SK-N-SH (cell line): ENCODE results near the gene ALG9. TPM values are rescaled to one million over a fixed set of nuclear protein-coding genes. Genes with fewer than 3 reads are reported as not detected.

Source experiments
- CTCF ChIA-PET: fragments of 300-600, 350-600 bp; formaldehyde crosslinking; extraction: SDS; loops from one replicate; lab custom pipeline; 2021; lab: Yijun Ruan, JAX
- POLR2A ChIA-PET: fragments of 350-600 bp; sonication (Branson Sonifier 250); formaldehyde crosslinking; extraction: SDS; loops from one replicate; lab custom pipeline; 2020; ENCODE audit warnings: antibody characterized with exemption, inconsistent platforms; lab: Yijun Ruan, JAX
- DNase-seq: peaks from one replicate; pipeline ENCODE4 v3.0.0; 2012
- H2AFZ ChIP-seq: fragments of 200-600 bp; sonication (generic); 2 replicates; pipeline ENCODE4 v1.8.1; 2016; ENCODE audit warnings: antibody characterized with exemption, mild to moderate bottlenecking, low read depth
- H3F3A ChIP-seq: fragments of 200-600 bp; sonication (generic); replicated peaks from 2 replicates; pipeline ENCODE3; 2016; ENCODE audit warnings: antibody characterized with exemption, mild to moderate bottlenecking; ENCODE audit not compliant: insufficient read depth
- H3K27ac ChIP-seq, 2 experiments: fragments of 200-500 bp in 1 of 2; fragments of 200-600 bp in 1 of 2; sonication (Bioruptor generic) in 1 of 2; sonication (generic), shearing (Covaris generic) in 1 of 2; 2 replicates each; pipeline versions ENCODE4 v1.5.1 to v1.6.1; 2014 to 2016; ENCODE audit warnings: low read depth in 2 of 2, inconsistent platforms in 1 of 2, low read length in 1 of 2, mild to moderate bottlenecking in 1 of 2, mixed read lengths in 1 of 2
- H3K27me3 ChIP-seq: fragments of 200-600 bp; sonication (generic), shearing (Covaris generic); 2 replicates; pipeline ENCODE4 v1.6.1; 2016; ENCODE audit warnings: mixed run types; ENCODE audit not compliant: insufficient read depth
- H3K36me3 ChIP-seq, 2 experiments: fragments of 200-500 bp in 1 of 2; fragments of 200-600 bp in 1 of 2; sonication (Bioruptor generic) in 1 of 2; sonication (generic) in 1 of 2; replicated peaks in 1 of 2; 2 replicates each; pipeline versions ENCODE3 to v1.5.1; 2014 to 2016; ENCODE audit warnings: low read length in 1 of 2, mild to moderate bottlenecking in 1 of 2; ENCODE audit not compliant: insufficient read depth in 2 of 2, control insufficient read depth in 1 of 2
- H3K4me1 ChIP-seq, 2 experiments: fragments of 200-500 bp in 1 of 2; fragments of 200-600 bp in 1 of 2; sonication (Bioruptor generic) in 1 of 2; sonication (generic), shearing (Covaris generic) in 1 of 2; 2 replicates each; pipeline versions ENCODE4 v1.5.1 to v1.6.1; 2014 to 2016; ENCODE audit warnings: low read depth in 1 of 2, low read length in 1 of 2, mixed run types in 1 of 2; ENCODE audit not compliant: insufficient read depth in 2 of 2, control insufficient read depth in 1 of 2
- H3K4me2 ChIP-seq: fragments of 200-600 bp; sonication (generic), shearing (Covaris generic); 2 replicates; pipeline ENCODE4 v1.6.1; 2017; ENCODE audit warnings: mixed run types
- H3K4me3 ChIP-seq, 2 experiments: fragments of 200-500 bp in 1 of 2; fragments of 200-600 bp in 1 of 2; sonication (Bioruptor generic) in 1 of 2; sonication (generic), shearing (Covaris generic) in 1 of 2; 2 replicates each; pipeline versions ENCODE4 v1.5.1 to v1.8.1; 2014 to 2016; ENCODE audit warnings: low read depth in 2 of 2, inconsistent platforms in 1 of 2, low read length in 1 of 2, mild to moderate bottlenecking in 1 of 2, mixed read lengths in 1 of 2, moderate library complexity in 1 of 2
- H3K79me2 ChIP-seq: fragments of 200-600 bp; sonication (generic); 2 replicates; pipeline ENCODE4 v1.8.1; 2017; ENCODE audit warnings: mild to moderate bottlenecking; ENCODE audit not compliant: insufficient read depth
- H3K9ac ChIP-seq: fragments of 200-600 bp; sonication (generic); 2 replicates; pipeline ENCODE4 v1.6.1; 2017; ENCODE audit warnings: mixed run types
- H3K9me2 ChIP-seq: fragments of 200-600 bp; sonication (generic); 2 replicates; pipeline ENCODE4 v1.6.1; 2017; ENCODE audit warnings: mixed run types
- H3K9me3 ChIP-seq: fragments of 200-600 bp; sonication (generic); 2 replicates; pipeline ENCODE4 v1.6.1; 2017; ENCODE audit warnings: mixed run types, mild to moderate bottlenecking, moderate library complexity
- H4K20me1 ChIP-seq: fragments of 200-600 bp; sonication (generic); 2 replicates; pipeline ENCODE4 v1.6.1; 2017; ENCODE audit warnings: mild to moderate bottlenecking, mixed run types; ENCODE audit not compliant: insufficient read depth
- CTCF ChIP-seq: fragments of 200-600 bp; sonication (generic); IDR thresholded peaks from 2 replicates; pipeline ENCODE4 v1.6.1; 2017; ENCODE audit warnings: antibody characterized with exemption, mild to moderate bottlenecking, moderate library complexity
- ELF1 ChIP-seq: IDR thresholded peaks from 2 replicates; pipeline ENCODE4 v1.4.0; 2012
- EP300 ChIP-seq, 2 experiments: IDR thresholded peaks; 2 replicates each; pipeline versions ENCODE4 v1.4.0 to v1.6.1; 2012; ENCODE audit warnings: borderline replicate concordance in 1 of 2, low read depth in 1 of 2, low read length in 1 of 2
- FOSL2 ChIP-seq: IDR thresholded peaks from 2 replicates; pipeline ENCODE4 v1.4.0; 2012; ENCODE audit warnings: low read depth, mild to moderate bottlenecking, moderate library complexity, borderline replicate concordance
- FOXM1 ChIP-seq: IDR thresholded peaks from 2 replicates; pipeline ENCODE4 v1.4.0; 2012; ENCODE audit warnings: low read depth, mild to moderate bottlenecking
- GABPA ChIP-seq: IDR thresholded peaks from 2 replicates; pipeline ENCODE4 v1.4.0; 2012; ENCODE audit warnings: low read depth, mild to moderate bottlenecking
- JUND ChIP-seq: IDR thresholded peaks from 2 replicates; pipeline ENCODE4 v1.4.0; 2012
- MAX ChIP-seq: IDR thresholded peaks from 2 replicates; pipeline ENCODE4 v1.4.0; 2012; ENCODE audit warnings: low read depth
- MEF2A ChIP-seq: IDR thresholded peaks from 2 replicates; pipeline ENCODE4 v1.4.0; 2012; ENCODE audit warnings: low read depth, borderline replicate concordance
- MXI1 ChIP-seq: IDR thresholded peaks from 2 replicates; pipeline ENCODE4 v1.6.1; 2012; ENCODE audit warnings: mild to moderate bottlenecking, low read depth, low read length, improper control_type of control experiment
- NRF1 ChIP-seq: IDR thresholded peaks from 2 replicates; pipeline ENCODE4 v1.6.1; 2012; ENCODE audit warnings: low read depth, mild to moderate bottlenecking, low read length
- PBX3 ChIP-seq: IDR thresholded peaks from 2 replicates; pipeline ENCODE4; 2012
- RAD21 ChIP-seq: IDR thresholded peaks from 2 replicates; pipeline ENCODE4 v1.6.1; 2012; ENCODE audit warnings: mild to moderate bottlenecking, low read length
- RCOR1 ChIP-seq: fragments of 150-350 bp; IDR thresholded peaks from 2 replicates; pipeline ENCODE4 v1.6.1; 2017; ENCODE audit warnings: antibody characterized with exemption, low read length
- RFX5 ChIP-seq: IDR thresholded peaks from 2 replicates; pipeline ENCODE4 v1.6.1; 2012; ENCODE audit warnings: mild to moderate bottlenecking, improper control_type of control experiment, low read length
- SIN3A ChIP-seq: IDR thresholded peaks from 2 replicates; pipeline ENCODE4 v1.6.1; 2012; ENCODE audit warnings: low read depth, mild to moderate bottlenecking, low read length, moderate library complexity, borderline replicate concordance
- SMC3 ChIP-seq: IDR thresholded peaks from 2 replicates; pipeline ENCODE4 v1.6.1; 2012; ENCODE audit warnings: low read depth, low read length, improper control_type of control experiment
- TCF12 ChIP-seq: IDR thresholded peaks from 2 replicates; pipeline ENCODE4 v1.4.0; 2012
- TEAD4 ChIP-seq: IDR thresholded peaks from 2 replicates; pipeline ENCODE4 v1.4.0; 2012; ENCODE audit warnings: mild to moderate bottlenecking, borderline replicate concordance; ENCODE audit not compliant: insufficient read depth
- USF1 ChIP-seq: IDR thresholded peaks from 2 replicates; pipeline ENCODE4 v1.4.0; 2012; ENCODE audit warnings: low read depth, borderline replicate concordance
- USF2 ChIP-seq: fragments of 150-350 bp; IDR thresholded peaks from 2 replicates; pipeline ENCODE4 v1.6.1; 2017; ENCODE audit warnings: antibody characterized with exemption, low read length, low read depth, borderline replicate concordance
- YY1 ChIP-seq: IDR thresholded peaks from 2 replicates; pipeline ENCODE4 v1.4.0; 2012; ENCODE audit warnings: low read depth, mild to moderate bottlenecking
- ZBTB33 ChIP-seq: IDR thresholded peaks from 2 replicates; pipeline ENCODE4 v1.4.0; 2012; ENCODE audit warnings: low read depth, borderline replicate concordance
- WGBS: methylation state at CpG from one replicate; pipeline ENCODE4 v1.1.6; 2017; ENCODE audit warnings: low lambda C conversion rate; 5-methylcytosine and 5-hydroxymethylcytosine counted together
- polyA plus RNA-seq, 3 experiments: library from polyadenylated mRNA; depleted of rRNA; stranded (reverse); fragments of >200 nt; gene quantifications; 2 replicates each; pipeline ENCODE4 v1.2.3, GENCODE V29; 2012

Gene ALG9
- polyA plus RNA-seq, 1 of the 3 experiments (the other 2 are of a cell fraction), result 17.9 TPM

GRCh38 chr11:111852103-111852502 lies 19.3 kb downstream of the ALG9 start:
- Histone ChIP-seq H3F3A (peaks cover 18% of the 10 kb centered on the region), H4K20me1 (no peaks in the 10 kb centered on the region), H3K4me2 (no peak overlapping the region), H3K79me2 (no peaks in the 10 kb centered on the region), H3K4me3 (no peak overlapping the region), H3K9ac (no peak overlapping the region), H3K27me3 (no peaks in the 10 kb centered on the region), H3K4me1 (peaks cover 3 to 8% of the 10 kb centered on the region in 2 experiments; a peak in 3 of 4 replicates), H3K9me3 (no peaks in the 10 kb centered on the region), H2AFZ (no peak overlapping the region), H3K27ac (no peak overlapping the region), H3K9me2 (no peaks in the 10 kb centered on the region), H3K36me3 (peaks cover 24 to 33% of the 10 kb centered on the region in 2 experiments)
- no peak for DNase-seq
- WGBS, result 76% methylated on average over 2 of the region's 2 CpGs
- ChIA-PET POLR2A (no interaction called here), CTCF (interaction anchor here (0.8 to 2.2 kb wide), 6 partner anchors 9 to 397 kb away, joined by 3 to 6 read pairs (median 4); no protein-coding TSS in a partner anchor)
- no peak for TF ChIP-seq MAX
- TF ChIP-seq JUND, result no peak
- no peak for TF ChIP-seq PBX3
- no peak for TF ChIP-seq GABPA
- no peak for TF ChIP-seq YY1
- TF ChIP-seq ZBTB33, result no peak
- no peak for TF ChIP-seq RCOR1

- TF ChIP-seq RAD21 (peak; percentile 60), SIN3A (no peak), TEAD4 (no peak), RFX5 (no peak), EP300 (IDR thresholded peaks at IDR 0.05; ENCODE audit: borderline replicate concordance in 1 of 2, low read depth in 1 of 2, low read length in 1 of 2) (no peak), MEF2A (no peak), SMC3 (peak; percentile 32), ELF1 (no peak), JUND (no peak), FOSL2 (no peak), FOXM1 (no peak), MXI1 (no peak), NRF1 (no peak), GABPA (no peak), CTCF (peak; percentile 56), USF1 (no peak), TCF12 (no peak), USF2 (no peak)
- peaks cover 23 to 32% of the 10 kb centered on the region in 2 experiments for H3K36me3 ChIP-seq
- ChIA-PET POLR2A (no interaction called here), CTCF (interaction anchor here (0.8 to 2.7 kb wide), 7 partner anchors 9 to 396 kb away, joined by 3 to 9 read pairs (median 4); no protein-coding TSS in a partner anchor)
- no peaks in the 10 kb centered on the region for H3K79me2 ChIP-seq
- H3K9ac ChIP-seq, result no peak overlapping the region
- H2AFZ ChIP-seq, result no peak overlapping the region
- H3F3A ChIP-seq, result peaks cover 22% of the 10 kb centered on the region
- no peak overlapping the region for H3K4me3 ChIP-seq
- H3K9me2 ChIP-seq, result no peaks in the 10 kb centered on the region
- no peaks in the 10 kb centered on the region for H4K20me1 ChIP-seq
- no peak overlapping the region for H3K4me2 ChIP-seq
- no peaks in the 10 kb centered on the region for H3K9me3 ChIP-seq
- DNase-seq, result peak; percentile 17
- H3K27me3 ChIP-seq, result no peaks in the 10 kb centered on the region
- H3K4me1 ChIP-seq, result peaks cover 6 to 13% of the 10 kb centered on the region in 2 experiments; a peak in 3 of 4 replicates
- no peak overlapping the region for H3K27ac ChIP-seq
Measured at GRCh38 chr11:111851636-111852035, 19.7 kb downstream of the ALG9 start.
